Measurements from ENCODE around the gene VLDLR. TPM values are rescaled to one million over a fixed set of nuclear protein-coding genes. Genes with fewer than 3 reads are reported as not detected.

Gene VLDLR
- total and polyA plus RNA-seq, 2 of the 13 experiments (the other 11 are each of a cell fraction or from before 2014, with no cell fraction given): 3.4 to 10.5 TPM

DNA sequence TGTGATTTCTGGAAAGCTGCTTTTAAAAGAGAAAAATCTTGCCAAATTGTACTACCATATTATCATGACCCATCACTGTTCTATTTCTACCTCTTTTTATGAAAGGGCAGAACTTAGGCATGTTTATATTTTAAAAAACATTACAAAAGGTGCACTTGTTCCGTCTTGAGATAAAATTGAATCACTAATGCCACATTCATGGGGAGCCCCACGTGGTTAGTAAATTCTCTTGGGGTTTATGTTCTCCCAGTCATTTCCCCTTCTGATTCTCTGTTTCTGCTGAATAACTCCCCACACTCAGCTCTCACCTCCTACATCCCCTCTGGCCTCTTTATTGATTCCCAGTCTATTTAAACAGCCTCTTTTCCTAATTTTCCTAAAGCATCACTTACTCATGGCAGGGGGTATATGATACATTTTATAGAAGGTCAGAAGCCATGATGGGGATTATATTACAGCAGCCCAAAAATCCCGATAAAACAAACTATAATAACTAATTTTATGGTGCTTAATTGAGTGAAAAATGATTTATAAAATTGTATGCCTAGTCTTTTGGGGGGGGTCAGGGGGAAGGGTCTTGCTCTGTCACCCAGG, 19.7 kb upstream of the VLDLR start:
- no peak for FAIRE-seq
- Histone ChIP-seq H4K20me1 (ENCODE audit: insufficient read depth, low read length) (no peaks in the 10 kb centered on the region), H3K79me2 (ENCODE audit: insufficient read depth, low read length) (no peaks in the 10 kb centered on the region), H2AFZ (ENCODE audit: low read length) (no peak overlapping the region), H3K4me3 (replicated peaks in 1 of 3; ENCODE audit: insufficient read depth in 1 of 3, low read depth in 2 of 3, low read length in 3 of 3) (no peak overlapping the region), H3K36me3 (replicated peaks in 1 of 2; ENCODE audit: control insufficient read depth in 1 of 2, insufficient read depth in 2 of 2, low read length in 2 of 2) (no peaks in the 10 kb centered on the region), H3K9ac (ENCODE audit: insufficient read depth, low read depth, low read length) (no peak overlapping the region), H3K27ac (ENCODE audit: extremely low read length, insufficient read depth, low read length) (no peak overlapping the region), H3K4me1 (ENCODE audit: insufficient read depth, low read length) (no peaks in the 10 kb centered on the region), H3K27me3 (ENCODE audit: control insufficient read depth in 1 of 2, insufficient read depth in 2 of 2, low read length in 2 of 2) (no peaks in the 10 kb centered on the region), H3K9me3 (ENCODE audit: low read length) (no peaks in the 10 kb centered on the region), H3K4me2 (ENCODE audit: low read depth, low read length) (no peak overlapping the region)
- in situ Hi-C loops (cut with HindIII; ENCODE audit: extremely low pct_ligation_motif_present, low pct_unique_long_range_greater_than_20kb): no loop called here
- CTCF ChIA-PET (ENCODE audit: low intra/inter-chr PET ratio, low total read pairs): no interaction called here
- DNase-seq (ENCODE audit: low spot score): no peak
- TF ChIP-seq NCOA5 (CRISPR knock-in tag; IDR thresholded peaks at IDR 0.05) (no peak), WIZ (CRISPR knock-in tag; IDR thresholded peaks at IDR 0.05) (no peak), ZSCAN21 (CRISPR knock-in tag; IDR thresholded peaks at IDR 0.05; ENCODE audit: borderline replicate concordance) (no peak), HDAC6 (IDR thresholded peaks at IDR 0.05; ENCODE audit: low read depth, low read length) (no peak), ZNF552 (CRISPR knock-in tag; IDR thresholded peaks at IDR 0.05; ENCODE audit: borderline replicate concordance) (no peak)
- TF ChIP-seq, protein P1, sequence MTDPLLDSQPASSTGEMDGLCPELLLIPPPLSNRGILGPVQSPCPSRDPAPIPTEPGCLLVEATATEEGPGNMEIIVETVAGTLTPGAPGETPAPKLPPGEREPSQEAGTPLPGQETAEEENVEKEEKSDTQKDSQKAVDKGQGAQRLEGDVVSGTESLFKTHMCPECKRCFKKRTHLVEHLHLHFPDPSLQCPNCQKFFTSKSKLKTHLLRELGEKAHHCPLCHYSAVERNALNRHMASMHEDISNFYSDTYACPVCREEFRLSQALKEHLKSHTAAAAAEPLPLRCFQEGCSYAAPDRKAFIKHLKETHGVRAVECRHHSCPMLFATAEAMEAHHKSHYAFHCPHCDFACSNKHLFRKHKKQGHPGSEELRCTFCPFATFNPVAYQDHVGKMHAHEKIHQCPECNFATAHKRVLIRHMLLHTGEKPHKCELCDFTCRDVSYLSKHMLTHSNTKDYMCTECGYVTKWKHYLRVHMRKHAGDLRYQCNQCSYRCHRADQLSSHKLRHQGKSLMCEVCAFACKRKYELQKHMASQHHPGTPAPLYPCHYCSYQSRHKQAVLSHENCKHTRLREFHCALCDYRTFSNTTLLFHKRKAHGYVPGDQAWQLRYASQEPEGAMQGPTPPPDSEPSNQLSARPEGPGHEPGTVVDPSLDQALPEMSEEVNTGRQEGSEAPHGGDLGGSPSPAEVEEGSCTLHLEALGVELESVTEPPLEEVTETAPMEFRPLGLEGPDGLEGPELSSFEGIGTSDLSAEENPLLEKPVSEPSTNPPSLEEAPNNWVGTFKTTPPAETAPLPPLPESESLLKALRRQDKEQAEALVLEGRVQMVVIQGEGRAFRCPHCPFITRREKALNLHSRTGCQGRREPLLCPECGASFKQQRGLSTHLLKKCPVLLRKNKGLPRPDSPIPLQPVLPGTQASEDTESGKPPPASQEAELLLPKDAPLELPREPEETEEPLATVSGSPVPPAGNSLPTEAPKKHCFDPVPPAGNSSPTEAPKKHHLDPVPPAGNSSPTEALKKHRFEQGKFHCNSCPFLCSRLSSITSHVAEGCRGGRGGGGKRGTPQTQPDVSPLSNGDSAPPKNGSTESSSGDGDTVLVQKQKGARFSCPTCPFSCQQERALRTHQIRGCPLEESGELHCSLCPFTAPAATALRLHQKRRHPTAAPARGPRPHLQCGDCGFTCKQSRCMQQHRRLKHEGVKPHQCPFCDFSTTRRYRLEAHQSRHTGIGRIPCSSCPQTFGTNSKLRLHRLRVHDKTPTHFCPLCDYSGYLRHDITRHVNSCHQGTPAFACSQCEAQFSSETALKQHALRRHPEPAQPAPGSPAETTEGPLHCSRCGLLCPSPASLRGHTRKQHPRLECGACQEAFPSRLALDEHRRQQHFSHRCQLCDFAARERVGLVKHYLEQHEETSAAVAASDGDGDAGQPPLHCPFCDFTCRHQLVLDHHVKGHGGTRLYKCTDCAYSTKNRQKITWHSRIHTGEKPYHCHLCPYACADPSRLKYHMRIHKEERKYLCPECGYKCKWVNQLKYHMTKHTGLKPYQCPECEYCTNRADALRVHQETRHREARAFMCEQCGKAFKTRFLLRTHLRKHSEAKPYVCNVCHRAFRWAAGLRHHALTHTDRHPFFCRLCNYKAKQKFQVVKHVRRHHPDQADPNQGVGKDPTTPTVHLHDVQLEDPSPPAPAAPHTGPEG (CRISPR knock-in tag; IDR thresholded peaks at IDR 0.05): no peak
- TF ChIP-seq, protein P2, sequence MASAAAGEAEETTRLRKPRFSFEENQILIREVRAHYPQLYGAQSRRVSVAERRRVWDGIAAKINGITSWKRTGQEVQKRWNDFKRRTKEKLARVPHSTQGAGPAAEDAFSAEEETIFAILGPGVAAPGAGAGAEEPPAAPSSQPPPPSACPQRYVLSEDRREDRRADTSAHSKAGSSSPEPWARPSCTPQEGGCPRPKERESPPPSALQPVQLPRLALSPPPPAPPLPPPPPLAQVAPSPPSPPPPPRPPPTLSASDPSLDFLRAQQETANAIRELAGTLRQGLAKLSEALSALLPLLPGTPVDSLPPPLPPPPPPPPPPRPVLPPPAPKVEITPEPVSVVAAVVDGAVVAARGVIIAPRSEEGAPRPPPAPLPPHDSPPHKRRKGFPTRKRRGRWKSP (CRISPR knock-in tag; IDR thresholded peaks at IDR 0.05): no peak
- TF ChIP-seq, protein P3, sequence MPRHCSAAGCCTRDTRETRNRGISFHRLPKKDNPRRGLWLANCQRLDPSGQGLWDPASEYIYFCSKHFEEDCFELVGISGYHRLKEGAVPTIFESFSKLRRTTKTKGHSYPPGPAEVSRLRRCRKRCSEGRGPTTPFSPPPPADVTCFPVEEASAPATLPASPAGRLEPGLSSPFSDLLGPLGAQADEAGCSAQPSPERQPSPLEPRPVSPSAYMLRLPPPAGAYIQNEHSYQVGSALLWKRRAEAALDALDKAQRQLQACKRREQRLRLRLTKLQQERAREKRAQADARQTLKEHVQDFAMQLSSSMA (CRISPR knock-in tag; IDR thresholded peaks at IDR 0.05): no peak
- TF ChIP-seq, protein P4, sequence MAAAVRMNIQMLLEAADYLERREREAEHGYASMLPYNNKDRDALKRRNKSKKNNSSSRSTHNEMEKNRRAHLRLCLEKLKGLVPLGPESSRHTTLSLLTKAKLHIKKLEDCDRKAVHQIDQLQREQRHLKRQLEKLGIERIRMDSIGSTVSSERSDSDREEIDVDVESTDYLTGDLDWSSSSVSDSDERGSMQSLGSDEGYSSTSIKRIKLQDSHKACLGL (CRISPR knock-in tag; IDR thresholded peaks at IDR 0.05): no peak
- TF ChIP-seq, protein P5, sequence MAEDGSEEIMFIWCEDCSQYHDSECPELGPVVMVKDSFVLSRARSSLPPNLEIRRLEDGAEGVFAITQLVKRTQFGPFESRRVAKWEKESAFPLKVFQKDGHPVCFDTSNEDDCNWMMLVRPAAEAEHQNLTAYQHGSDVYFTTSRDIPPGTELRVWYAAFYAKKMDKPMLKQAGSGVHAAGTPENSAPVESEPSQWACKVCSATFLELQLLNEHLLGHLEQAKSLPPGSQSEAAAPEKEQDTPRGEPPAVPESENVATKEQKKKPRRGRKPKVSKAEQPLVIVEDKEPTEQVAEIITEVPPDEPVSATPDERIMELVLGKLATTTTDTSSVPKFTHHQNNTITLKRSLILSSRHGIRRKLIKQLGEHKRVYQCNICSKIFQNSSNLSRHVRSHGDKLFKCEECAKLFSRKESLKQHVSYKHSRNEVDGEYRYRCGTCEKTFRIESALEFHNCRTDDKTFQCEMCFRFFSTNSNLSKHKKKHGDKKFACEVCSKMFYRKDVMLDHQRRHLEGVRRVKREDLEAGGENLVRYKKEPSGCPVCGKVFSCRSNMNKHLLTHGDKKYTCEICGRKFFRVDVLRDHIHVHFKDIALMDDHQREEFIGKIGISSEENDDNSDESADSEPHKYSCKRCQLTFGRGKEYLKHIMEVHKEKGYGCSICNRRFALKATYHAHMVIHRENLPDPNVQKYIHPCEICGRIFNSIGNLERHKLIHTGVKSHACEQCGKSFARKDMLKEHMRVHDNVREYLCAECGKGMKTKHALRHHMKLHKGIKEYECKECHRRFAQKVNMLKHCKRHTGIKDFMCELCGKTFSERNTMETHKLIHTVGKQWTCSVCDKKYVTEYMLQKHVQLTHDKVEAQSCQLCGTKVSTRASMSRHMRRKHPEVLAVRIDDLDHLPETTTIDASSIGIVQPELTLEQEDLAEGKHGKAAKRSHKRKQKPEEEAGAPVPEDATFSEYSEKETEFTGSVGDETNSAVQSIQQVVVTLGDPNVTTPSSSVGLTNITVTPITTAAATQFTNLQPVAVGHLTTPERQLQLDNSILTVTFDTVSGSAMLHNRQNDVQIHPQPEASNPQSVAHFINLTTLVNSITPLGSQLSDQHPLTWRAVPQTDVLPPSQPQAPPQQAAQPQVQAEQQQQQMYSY (CRISPR knock-in tag; IDR thresholded peaks at IDR 0.05): no peak
- POLR2A ChIA-PET: no interaction called here
- intact Hi-C loops (cut with micrococcal nuclease; ENCODE audit: unreplicated experiment): no loop called here
- no TSS peak for BruUV-seq (replicated peaks)
- 5% methylated on average over 3 of the region's 3 CpGs for WGBS (ENCODE audit: low lambda C conversion rate)
- no peak for ATAC-seq
